HepG2 (cell line): ENCODE data around the gene HHIPL1. TPM values are rescaled to one million over a fixed set of nuclear protein-coding genes. Genes with fewer than 3 reads are reported as not detected.

Source experiments
- CBX2 ChIP-seq, 2 experiments: fragments of 200-600 bp in 1 of 2; sonication (generic); formaldehyde crosslinking in 1 of 2; IDR thresholded peaks; 2 replicates each; pipeline versions ENCODE4 v1.7.0 to v1.8.1; 2018 to 2022; ENCODE audit warnings: low read depth in 2 of 2, low read length in 1 of 2, mild to moderate bottlenecking in 1 of 2, missing genetic modification reagents in 1 of 2
- ESRRA ChIP-seq: sonication (generic); formaldehyde crosslinking; IDR thresholded peaks from 2 replicates; pipeline ENCODE4 v1.5.1; 2020; ENCODE audit warnings: mild to moderate bottlenecking, low read depth, missing genetic modification reagents
- MAFK ChIP-seq, 2 experiments: IDR thresholded peaks in 1 of 2; conservative IDR thresholded peaks in 1 of 2; 2 replicates each; pipeline ENCODE4 v1.6.1; 2011; ENCODE audit warnings: improper control_type of control experiment in 2 of 2, low read length in 2 of 2
- MEIS1 ChIP-seq: sonication (generic); formaldehyde crosslinking; IDR thresholded peaks from 2 replicates; pipeline ENCODE4 v1.9.0; 2021; ENCODE audit warnings: mild to moderate bottlenecking, missing genetic modification reagents, moderate library complexity, borderline replicate concordance
- NRL ChIP-seq: sonication (generic); formaldehyde crosslinking; IDR thresholded peaks from 2 replicates; pipeline ENCODE4 v1.5.0; 2020; ENCODE audit warnings: missing genetic modification reagents, mild to moderate bottlenecking, moderate library complexity, borderline replicate concordance
- YEATS2 ChIP-seq: sonication (generic); formaldehyde crosslinking; IDR thresholded peaks from 2 replicates; pipeline ENCODE4 v1.4.0; 2020; ENCODE audit warnings: missing genetic modification reagents, borderline replicate concordance
- ZBTB7B ChIP-seq: sonication (generic); formaldehyde crosslinking; IDR thresholded peaks from 2 replicates; pipeline ENCODE4 v1.4.0; 2020; ENCODE audit warnings: missing genetic modification reagents
- ZC3H13 ChIP-seq: sonication (generic); formaldehyde crosslinking; IDR thresholded peaks from 2 replicates; pipeline ENCODE4 v1.8.1; 2023; ENCODE audit warnings: mild to moderate bottlenecking, missing genetic modification reagents, moderate library complexity
- ZMAT3 ChIP-seq: sonication (generic); formaldehyde crosslinking; conservative IDR thresholded peaks from 2 replicates; pipeline ENCODE4 v1.7.0; 2021; ENCODE audit warnings: missing genetic modification reagents
- ZNF570 ChIP-seq: sonication (generic); formaldehyde crosslinking; IDR thresholded peaks from 2 replicates; pipeline ENCODE4 v1.4.0; 2020; ENCODE audit warnings: mild to moderate bottlenecking, missing genetic modification reagents, borderline replicate concordance
- polyA plus RNA-seq, 8 experiments: library from polyadenylated mRNA; depleted of rRNA in 3 of 8; stranded (reverse) in 7 of 8; unstranded in 1 of 8; fragments of >200 nt; fragmentation: Illumina TruSeq in 4 of 8; extraction: Trizol in 4 of 8; gene quantifications; 2 replicates each; pipeline versions ENCODE4 v1.2.1 to v1.2.3, GENCODE V29; 2011 to 2016; ENCODE audit warnings: low read depth in 4 of 8, missing spikeins in 1 of 8, mixed read lengths in 1 of 8; ENCODE audit not compliant: insufficient read depth in 1 of 8
- total RNA-seq, 5 experiments: library from RNA; depleted of rRNA; stranded (reverse); fragments of >200 nt; fragmentation: Illumina TruSeq; extraction: Trizol; gene quantifications; 2 replicates each; pipeline ENCODE4 v1.2.3, GENCODE V29; 2016; ENCODE audit warnings: low read depth in 1 of 5
- TF ChIP-seq, protein P1 (sequence below): sonication (generic); formaldehyde crosslinking; IDR thresholded peaks from 2 replicates; pipeline ENCODE4 v1.8.0; 2022; ENCODE audit warnings: missing genetic modification reagents, mild to moderate bottlenecking, moderate library complexity, borderline replicate concordance
- TF ChIP-seq, protein P2 (sequence below), 2 experiments: sonication (generic) in 1 of 2; formaldehyde crosslinking in 1 of 2; IDR thresholded peaks; 2 replicates each; pipeline versions ENCODE4 v1.4.0 to v1.6.1; 2018 to 2020; ENCODE audit warnings: missing genetic modification reagents in 2 of 2, borderline replicate concordance in 1 of 2, low read depth in 1 of 2, mild to moderate bottlenecking in 1 of 2, missing biosample characterization in 1 of 2
- TF ChIP-seq, protein P3 (sequence below): sonication (generic); formaldehyde crosslinking; IDR thresholded peaks from 2 replicates; pipeline ENCODE4 v1.5.1; 2020; ENCODE audit warnings: mild to moderate bottlenecking, missing genetic modification reagents, moderate library complexity
- TF ChIP-seq, protein P4 (sequence below): sonication (generic); formaldehyde crosslinking; IDR thresholded peaks from 2 replicates; pipeline ENCODE4 v1.4.0; 2020; ENCODE audit warnings: missing genetic modification reagents, borderline replicate concordance

HHIPL1 gene
- total and polyA plus RNA-seq, 2 of the 13 experiments (the other 11 are each of a cell fraction or from before 2014, with no cell fraction given) = not detected

GRCh38 chr14:99601361-99601831 lies 43.5 kb upstream of the HHIPL1 start (continued):
- TF ChIP-seq, protein P1, sequence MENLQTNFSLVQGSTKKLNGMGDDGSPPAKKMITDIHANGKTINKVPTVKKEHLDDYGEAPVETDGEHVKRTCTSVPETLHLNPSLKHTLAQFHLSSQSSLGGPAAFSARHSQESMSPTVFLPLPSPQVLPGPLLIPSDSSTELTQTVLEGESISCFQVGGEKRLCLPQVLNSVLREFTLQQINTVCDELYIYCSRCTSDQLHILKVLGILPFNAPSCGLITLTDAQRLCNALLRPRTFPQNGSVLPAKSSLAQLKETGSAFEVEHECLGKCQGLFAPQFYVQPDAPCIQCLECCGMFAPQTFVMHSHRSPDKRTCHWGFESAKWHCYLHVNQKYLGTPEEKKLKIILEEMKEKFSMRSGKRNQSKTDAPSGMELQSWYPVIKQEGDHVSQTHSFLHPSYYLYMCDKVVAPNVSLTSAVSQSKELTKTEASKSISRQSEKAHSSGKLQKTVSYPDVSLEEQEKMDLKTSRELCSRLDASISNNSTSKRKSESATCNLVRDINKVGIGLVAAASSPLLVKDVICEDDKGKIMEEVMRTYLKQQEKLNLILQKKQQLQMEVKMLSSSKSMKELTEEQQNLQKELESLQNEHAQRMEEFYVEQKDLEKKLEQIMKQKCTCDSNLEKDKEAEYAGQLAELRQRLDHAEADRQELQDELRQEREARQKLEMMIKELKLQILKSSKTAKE (CRISPR knock-in tag) = no peak
- TF ChIP-seq ZMAT3 (CRISPR knock-in tag) = 0 out of 2 replicates have a peak, but pooled peaks have one; percentile 44
- 0 out of 2 replicates have a peak, but pooled peaks have one; percentile 6 for TF ChIP-seq YEATS2 (CRISPR knock-in tag)
- TF ChIP-seq MAFK (conservative IDR thresholded peaks at IDR 0.05 in 1 of 2, IDR thresholded peaks at IDR 0.05 in 1 of 2; ENCODE audit: low read length in 2 of 2) = 0 out of 4 replicates have a peak, but pooled peaks have one; percentile 10 to 24
- no peak for TF ChIP-seq NRL (CRISPR knock-in tag)
- TF ChIP-seq ZBTB7B (CRISPR knock-in tag) = 0 out of 2 replicates have a peak, but pooled peaks have one; percentile 28
- no peak for TF ChIP-seq ZNF570 (CRISPR knock-in tag)
- no peak for TF ChIP-seq CBX2 (IDR thresholded peaks at IDR 0.05; ENCODE audit: low read depth, low read length)
- TF ChIP-seq CBX2 (CRISPR knock-in tag; IDR thresholded peaks at IDR 0.05; ENCODE audit: low read depth) = no peak
- no peak for TF ChIP-seq ESRRA
- peak; percentile 37; the same call in 1 of the 2 replicates for TF ChIP-seq ZC3H13 (CRISPR knock-in tag)
- TF ChIP-seq, protein P2, sequence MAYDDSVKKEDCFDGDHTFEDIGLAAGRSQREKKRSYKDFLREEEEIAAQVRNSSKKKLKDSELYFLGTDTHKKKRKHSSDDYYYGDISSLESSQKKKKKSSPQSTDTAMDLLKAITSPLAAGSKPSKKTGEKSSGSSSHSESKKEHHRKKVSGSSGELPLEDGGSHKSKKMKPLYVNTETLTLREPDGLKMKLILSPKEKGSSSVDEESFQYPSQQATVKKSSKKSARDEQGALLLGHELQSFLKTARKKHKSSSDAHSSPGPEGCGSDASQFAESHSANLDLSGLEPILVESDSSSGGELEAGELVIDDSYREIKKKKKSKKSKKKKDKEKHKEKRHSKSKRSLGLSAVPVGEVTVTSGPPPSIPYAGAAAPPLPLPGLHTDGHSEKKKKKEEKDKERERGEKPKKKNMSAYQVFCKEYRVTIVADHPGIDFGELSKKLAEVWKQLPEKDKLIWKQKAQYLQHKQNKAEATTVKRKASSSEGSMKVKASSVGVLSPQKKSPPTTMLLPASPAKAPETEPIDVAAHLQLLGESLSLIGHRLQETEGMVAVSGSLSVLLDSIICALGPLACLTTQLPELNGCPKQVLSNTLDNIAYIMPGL (CRISPR knock-in tag; IDR thresholded peaks at IDR 0.05; ENCODE audit: borderline replicate concordance in 1 of 2, low read depth in 1 of 2) = no peak
- TF ChIP-seq, protein P3, sequence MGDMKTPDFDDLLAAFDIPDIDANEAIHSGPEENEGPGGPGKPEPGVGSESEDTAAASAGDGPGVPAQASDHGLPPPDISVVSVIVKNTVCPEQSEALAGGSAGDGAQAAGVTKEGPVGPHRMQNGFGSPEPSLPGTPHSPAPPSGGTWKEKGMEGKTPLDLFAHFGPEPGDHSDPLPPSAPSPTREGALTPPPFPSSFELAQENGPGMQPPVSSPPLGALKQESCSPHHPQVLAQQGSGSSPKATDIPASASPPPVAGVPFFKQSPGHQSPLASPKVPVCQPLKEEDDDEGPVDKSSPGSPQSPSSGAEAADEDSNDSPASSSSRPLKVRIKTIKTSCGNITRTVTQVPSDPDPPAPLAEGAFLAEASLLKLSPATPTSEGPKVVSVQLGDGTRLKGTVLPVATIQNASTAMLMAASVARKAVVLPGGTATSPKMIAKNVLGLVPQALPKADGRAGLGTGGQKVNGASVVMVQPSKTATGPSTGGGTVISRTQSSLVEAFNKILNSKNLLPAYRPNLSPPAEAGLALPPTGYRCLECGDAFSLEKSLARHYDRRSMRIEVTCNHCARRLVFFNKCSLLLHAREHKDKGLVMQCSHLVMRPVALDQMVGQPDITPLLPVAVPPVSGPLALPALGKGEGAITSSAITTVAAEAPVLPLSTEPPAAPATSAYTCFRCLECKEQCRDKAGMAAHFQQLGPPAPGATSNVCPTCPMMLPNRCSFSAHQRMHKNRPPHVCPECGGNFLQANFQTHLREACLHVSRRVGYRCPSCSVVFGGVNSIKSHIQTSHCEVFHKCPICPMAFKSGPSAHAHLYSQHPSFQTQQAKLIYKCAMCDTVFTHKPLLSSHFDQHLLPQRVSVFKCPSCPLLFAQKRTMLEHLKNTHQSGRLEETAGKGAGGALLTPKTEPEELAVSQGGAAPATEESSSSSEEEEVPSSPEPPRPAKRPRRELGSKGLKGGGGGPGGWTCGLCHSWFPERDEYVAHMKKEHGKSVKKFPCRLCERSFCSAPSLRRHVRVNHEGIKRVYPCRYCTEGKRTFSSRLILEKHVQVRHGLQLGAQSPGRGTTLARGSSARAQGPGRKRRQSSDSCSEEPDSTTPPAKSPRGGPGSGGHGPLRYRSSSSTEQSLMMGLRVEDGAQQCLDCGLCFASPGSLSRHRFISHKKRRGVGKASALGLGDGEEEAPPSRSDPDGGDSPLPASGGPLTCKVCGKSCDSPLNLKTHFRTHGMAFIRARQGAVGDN (CRISPR knock-in tag) = no peak; the same call in 1 of the 2 replicates
- 0 out of 2 replicates have a peak, but pooled peaks have one; percentile 12 for TF ChIP-seq MEIS1 (CRISPR knock-in tag)
- TF ChIP-seq, protein P4, sequence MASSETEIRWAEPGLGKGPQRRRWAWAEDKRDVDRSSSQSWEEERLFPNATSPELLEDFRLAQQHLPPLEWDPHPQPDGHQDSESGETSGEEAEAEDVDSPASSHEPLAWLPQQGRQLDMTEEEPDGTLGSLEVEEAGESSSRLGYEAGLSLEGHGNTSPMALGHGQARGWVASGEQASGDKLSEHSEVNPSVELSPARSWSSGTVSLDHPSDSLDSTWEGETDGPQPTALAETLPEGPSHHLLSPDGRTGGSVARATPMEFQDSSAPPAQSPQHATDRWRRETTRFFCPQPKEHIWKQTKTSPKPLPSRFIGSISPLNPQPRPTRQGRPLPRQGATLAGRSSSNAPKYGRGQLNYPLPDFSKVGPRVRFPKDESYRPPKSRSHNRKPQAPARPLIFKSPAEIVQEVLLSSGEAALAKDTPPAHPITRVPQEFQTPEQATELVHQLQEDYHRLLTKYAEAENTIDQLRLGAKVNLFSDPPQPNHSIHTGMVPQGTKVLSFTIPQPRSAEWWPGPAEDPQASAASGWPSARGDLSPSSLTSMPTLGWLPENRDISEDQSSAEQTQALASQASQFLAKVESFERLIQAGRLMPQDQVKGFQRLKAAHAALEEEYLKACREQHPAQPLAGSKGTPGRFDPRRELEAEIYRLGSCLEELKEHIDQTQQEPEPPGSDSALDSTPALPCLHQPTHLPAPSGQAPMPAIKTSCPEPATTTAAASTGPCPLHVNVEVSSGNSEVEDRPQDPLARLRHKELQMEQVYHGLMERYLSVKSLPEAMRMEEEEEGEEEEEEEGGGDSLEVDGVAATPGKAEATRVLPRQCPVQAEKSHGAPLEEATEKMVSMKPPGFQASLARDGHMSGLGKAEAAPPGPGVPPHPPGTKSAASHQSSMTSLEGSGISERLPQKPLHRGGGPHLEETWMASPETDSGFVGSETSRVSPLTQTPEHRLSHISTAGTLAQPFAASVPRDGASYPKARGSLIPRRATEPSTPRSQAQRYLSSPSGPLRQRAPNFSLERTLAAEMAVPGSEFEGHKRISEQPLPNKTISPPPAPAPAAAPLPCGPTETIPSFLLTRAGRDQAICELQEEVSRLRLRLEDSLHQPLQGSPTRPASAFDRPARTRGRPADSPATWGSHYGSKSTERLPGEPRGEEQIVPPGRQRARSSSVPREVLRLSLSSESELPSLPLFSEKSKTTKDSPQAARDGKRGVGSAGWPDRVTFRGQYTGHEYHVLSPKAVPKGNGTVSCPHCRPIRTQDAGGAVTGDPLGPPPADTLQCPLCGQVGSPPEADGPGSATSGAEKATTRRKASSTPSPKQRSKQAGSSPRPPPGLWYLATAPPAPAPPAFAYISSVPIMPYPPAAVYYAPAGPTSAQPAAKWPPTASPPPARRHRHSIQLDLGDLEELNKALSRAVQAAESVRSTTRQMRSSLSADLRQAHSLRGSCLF = no peak
